Astrocyte of the cerebellum (primary cell): ENCODE data around the gene CTU1.
A peak's percentile ranks its signal among the peaks of the same experiment; 100 is the strongest.

Experiments used
- DNase-seq: peaks from one replicate; pipeline ENCODE4 v3.0.0-alpha.2; 2011; ENCODE audit warnings: low read depth
- H3K4me3 ChIP-seq: 2 replicates; pipeline ENCODE4 v1.5.1; 2011; ENCODE audit warnings: mild to moderate bottlenecking, low read depth, low read length, moderate library complexity
- in situ Hi-C: cut with HindIII; loops from 2 replicates; pipeline ENCODE4 v1.10.0; 2017; ENCODE audit warnings: low sequenced_read_pairs
- TF ChIP-seq, protein P1 (sequence below): IDR thresholded peaks from 2 replicates; pipeline ENCODE4 v1.5.1; 2012; ENCODE audit warnings: low read length, low read depth, moderate library complexity, mild to moderate bottlenecking; ENCODE audit errors: missing control alignments

The CTU1 gene

DNA sequence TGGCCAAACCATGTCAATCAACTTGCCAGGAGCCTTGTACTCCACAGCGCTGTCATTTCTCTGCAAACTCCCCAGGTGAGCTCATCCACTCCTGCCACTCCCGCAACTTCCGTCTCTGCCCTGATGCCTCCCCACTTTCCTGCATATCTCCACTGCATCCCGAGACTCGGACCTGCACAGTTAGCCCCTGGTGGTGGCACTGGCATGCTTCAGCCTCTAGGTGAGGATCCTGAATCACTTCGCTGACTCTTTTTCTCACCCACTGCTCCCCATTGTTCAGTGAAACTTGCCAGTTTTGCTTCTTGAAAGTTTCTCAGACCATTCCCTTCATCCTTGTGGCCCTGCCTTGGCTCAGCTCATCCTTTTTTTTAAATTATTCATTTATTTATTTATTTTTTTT lies 3.4 kb upstream of the CTU1 start:
- in situ Hi-C loops = no loop called here
- no peak for DNase-seq
- H3K4me3 ChIP-seq = no peak overlapping the region
- TF ChIP-seq, protein P1, sequence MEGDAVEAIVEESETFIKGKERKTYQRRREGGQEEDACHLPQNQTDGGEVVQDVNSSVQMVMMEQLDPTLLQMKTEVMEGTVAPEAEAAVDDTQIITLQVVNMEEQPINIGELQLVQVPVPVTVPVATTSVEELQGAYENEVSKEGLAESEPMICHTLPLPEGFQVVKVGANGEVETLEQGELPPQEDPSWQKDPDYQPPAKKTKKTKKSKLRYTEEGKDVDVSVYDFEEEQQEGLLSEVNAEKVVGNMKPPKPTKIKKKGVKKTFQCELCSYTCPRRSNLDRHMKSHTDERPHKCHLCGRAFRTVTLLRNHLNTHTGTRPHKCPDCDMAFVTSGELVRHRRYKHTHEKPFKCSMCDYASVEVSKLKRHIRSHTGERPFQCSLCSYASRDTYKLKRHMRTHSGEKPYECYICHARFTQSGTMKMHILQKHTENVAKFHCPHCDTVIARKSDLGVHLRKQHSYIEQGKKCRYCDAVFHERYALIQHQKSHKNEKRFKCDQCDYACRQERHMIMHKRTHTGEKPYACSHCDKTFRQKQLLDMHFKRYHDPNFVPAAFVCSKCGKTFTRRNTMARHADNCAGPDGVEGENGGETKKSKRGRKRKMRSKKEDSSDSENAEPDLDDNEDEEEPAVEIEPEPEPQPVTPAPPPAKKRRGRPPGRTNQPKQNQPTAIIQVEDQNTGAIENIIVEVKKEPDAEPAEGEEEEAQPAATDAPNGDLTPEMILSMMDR = peak; percentile 16

DNA sequence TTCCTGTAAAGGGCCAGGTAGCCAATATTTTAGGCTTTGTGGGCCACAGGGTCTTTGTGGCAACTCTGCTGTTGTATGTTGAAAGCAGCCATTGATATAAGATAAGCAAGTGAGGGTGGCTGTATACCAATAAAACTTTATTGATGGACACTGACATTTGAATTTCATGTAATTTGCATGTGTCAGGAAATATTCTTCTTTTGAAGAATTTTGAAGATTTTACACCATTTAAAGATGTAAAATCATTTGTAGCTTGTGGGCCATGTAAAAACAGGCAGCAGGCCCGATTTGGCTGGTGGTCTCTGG lies 2.4 kb upstream of the CTU1 start:
- TF ChIP-seq, protein P1 = no peak
- in situ Hi-C loops = no loop called here
- no peak for DNase-seq
- no peak overlapping the region for H3K4me3 ChIP-seq

DNA sequence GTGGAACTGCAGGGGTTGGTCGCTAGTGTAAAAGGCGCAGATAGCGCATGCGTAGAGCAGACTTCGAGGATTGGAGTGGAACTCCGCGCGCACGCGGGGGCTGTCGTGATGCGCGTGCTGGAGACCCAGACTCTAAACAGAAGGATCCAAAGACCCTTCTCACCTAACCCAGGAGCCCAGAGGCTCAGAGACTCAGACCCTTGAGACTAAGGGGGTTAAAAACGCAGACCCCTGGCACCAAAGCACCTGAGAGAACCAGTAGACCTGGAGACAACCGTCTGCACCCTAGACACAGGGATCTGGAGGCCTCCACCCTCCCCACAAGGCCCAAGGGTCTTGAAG lies 567 bp upstream of the CTU1 start:
- DNase-seq = no peak
- TF ChIP-seq, protein P1 = no peak
- H3K4me3 ChIP-seq = peak overlapping the region; percentile 68
- in situ Hi-C loops = no loop called here

DNA sequence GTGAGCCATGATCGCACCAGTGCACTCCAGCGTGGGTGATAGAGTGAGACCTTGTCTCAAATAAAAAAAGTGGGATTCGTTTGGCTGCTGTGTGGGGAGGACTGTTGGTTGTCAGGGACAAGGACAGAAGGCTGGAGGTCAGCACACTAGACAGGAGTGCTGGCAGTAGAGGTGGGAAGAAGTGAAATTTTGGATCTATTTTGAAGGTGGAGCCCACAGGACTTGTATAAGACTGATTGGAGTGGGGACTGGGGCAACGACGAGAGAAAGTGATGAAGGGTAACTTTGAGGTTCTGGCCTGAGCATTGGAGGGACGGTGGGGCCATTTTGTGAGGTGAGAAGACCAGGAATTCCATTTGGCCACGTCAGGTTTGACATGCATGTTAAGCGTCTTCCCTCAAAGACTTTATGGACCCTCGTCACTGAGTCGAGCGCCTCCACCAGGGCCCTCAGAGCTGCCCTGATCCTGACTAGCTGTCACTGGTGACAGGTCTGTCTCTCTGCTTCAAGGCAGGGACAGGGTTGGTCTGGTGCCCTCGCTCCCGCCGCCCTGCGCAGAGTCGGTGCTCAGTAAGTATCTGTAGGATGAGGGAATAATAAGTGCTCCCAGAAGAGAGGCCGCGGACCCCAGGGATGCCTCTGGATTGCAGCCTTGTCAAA lies 673 bp downstream of the CTU1 start:
- no peak for DNase-seq
- TF ChIP-seq, protein P1 = no peak
- H3K4me3 ChIP-seq = peak overlapping the region; percentile 68
- in situ Hi-C loops = no loop called here

DNA sequence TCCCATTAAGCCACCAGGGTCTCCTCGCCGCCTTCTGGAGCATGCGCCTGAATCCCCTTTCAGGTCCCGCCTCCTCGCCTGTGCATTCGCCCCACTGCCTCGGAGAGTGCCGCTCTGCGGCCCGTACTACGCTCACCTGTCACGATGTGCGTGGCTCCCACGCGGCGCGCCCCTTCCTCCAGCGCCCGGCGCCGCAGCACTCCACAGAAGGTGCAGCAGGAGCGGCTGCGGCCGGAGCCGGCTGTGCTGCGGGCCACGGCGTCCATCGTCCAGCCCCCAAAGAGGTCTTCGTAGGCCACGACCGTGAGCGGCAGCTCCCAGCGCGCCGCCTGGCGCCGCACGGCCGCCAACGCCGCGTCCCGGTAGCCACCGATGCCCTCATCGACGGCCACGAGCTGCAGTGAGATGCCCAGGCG lies 4.3 kb downstream of the CTU1 start:
- DNase-seq = no peak
- in situ Hi-C loops = no loop called here
- TF ChIP-seq, protein P1 = no peak
- no peak overlapping the region for H3K4me3 ChIP-seq

DNA sequence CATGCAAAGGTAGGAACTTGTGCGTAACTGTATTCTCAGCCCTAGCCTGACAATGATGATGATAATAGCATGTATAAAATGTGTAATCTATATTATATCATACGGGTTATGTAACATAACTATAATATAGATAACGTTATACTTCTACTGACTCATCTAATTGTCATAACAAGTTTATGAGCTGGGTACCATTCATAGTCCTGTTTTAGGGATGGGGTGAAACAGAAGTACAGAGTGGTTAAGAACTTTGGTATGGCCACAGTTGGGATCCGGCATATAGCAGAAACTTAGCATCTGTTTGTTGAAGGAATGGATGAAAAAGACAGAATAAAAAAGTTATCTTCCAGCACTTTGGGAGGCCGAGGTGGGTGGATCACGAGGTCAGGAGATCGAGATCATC lies 5.2 kb downstream of the CTU1 start:
- DNase-seq = no peak
- TF ChIP-seq, protein P1 = no peak
- H3K4me3 ChIP-seq = no peak overlapping the region
- in situ Hi-C loops = no loop called here
